H1 (cell line): ENCODE data around the gene RAB21. TPM values are rescaled to one million over a fixed set of nuclear protein-coding genes. Genes with fewer than 3 reads are reported as not detected.

Experiments used
- CTCF ChIA-PET: fragments of 300-600 bp; sonication (Branson Sonifier 250); formaldehyde crosslinking; loops from one replicate; lab custom pipeline; 2021; ENCODE audit not compliant: partially characterized antibody; lab: Charles Lee
- POLR2A ChIA-PET: fragments of 300-600 bp; sonication (Branson Sonifier 250); formaldehyde crosslinking; loops from one replicate; lab custom pipeline; 2021; ENCODE audit warnings: inconsistent platforms; ENCODE audit not compliant: partially characterized antibody; lab: Charles Lee
- DNase-seq, 2 experiments: peaks; one replicate each; pipeline versions ENCODE4 v3.0.0 to v3.0.0-alpha.2; 2010 to 2022; ENCODE audit warnings: low spot score in 2 of 2, low read depth in 1 of 2, mixed read lengths in 1 of 2
- FAIRE-seq: peaks from 2 replicates; lab custom pipeline; 2011; peaks lifted over from hg19 to GRCh38; lab: Jason Lieb, UNC
- H2AFZ ChIP-seq: 2 replicates; pipeline ENCODE4 v1.8.1; 2012; ENCODE audit warnings: low read length, inconsistent platforms
- H2AK5ac ChIP-seq: 2 replicates; pipeline ENCODE4 v1.6.1; 2013; ENCODE audit warnings: low read depth, low read length
- H2BK120ac ChIP-seq: replicated peaks from 2 replicates; pipeline ENCODE3; 2013; ENCODE audit warnings: low read depth, low read length, inconsistent platforms
- H2BK12ac ChIP-seq: 2 replicates; pipeline ENCODE4 v1.6.1; 2013; ENCODE audit warnings: low read depth, low read length
- H2BK15ac ChIP-seq: 2 replicates; pipeline ENCODE4 v1.6.1; 2013; ENCODE audit warnings: low read length
- H2BK20ac ChIP-seq: 2 replicates; pipeline ENCODE4 v1.6.1; 2013; ENCODE audit warnings: low read length
- H2BK5ac ChIP-seq: 2 replicates; pipeline ENCODE4 v1.6.1; 2013; ENCODE audit warnings: low read depth, low read length
- H3K14ac ChIP-seq: 2 replicates; pipeline ENCODE4 v1.6.1; 2013; ENCODE audit warnings: inconsistent platforms; ENCODE audit not compliant: insufficient read length
- H3K18ac ChIP-seq: 2 replicates; pipeline ENCODE4 v1.6.1; 2013; ENCODE audit warnings: low read length; ENCODE audit errors: extremely low read depth
- H3K23ac ChIP-seq: 2 replicates; pipeline ENCODE4 v1.6.1; 2013; ENCODE audit warnings: inconsistent platforms; ENCODE audit not compliant: insufficient read length
- H3K23me2 ChIP-seq: 2 replicates; pipeline ENCODE4 v1.6.1; 2013; ENCODE audit warnings: low read depth, low read length
- H3K27ac ChIP-seq: 2 replicates; pipeline ENCODE4 v1.6.1; 2011; ENCODE audit warnings: low read depth, low read length, inconsistent platforms
- H3K27me3 ChIP-seq, 4 experiments: replicated peaks in 1 of 4; 1 replicate in 1 of 4; 2 replicates in 3 of 4; pipeline versions ENCODE4 v1.6.1 to v1.8.1; 2011 to 2013; ENCODE audit warnings: low read length in 3 of 4, mild to moderate bottlenecking in 3 of 4, inconsistent platforms in 2 of 4, mixed read lengths in 2 of 4, moderate library complexity in 1 of 4; ENCODE audit not compliant: control insufficient read depth in 3 of 4, insufficient read depth in 3 of 4; ENCODE audit errors: extremely low read depth in 1 of 4
- H3K36me3 ChIP-seq, 4 experiments: 2 replicates each; pipeline versions ENCODE4 v1.6.1 to v1.8.1; 2011 to 2013; ENCODE audit warnings: mild to moderate bottlenecking in 4 of 4, low read length in 3 of 4, moderate library complexity in 2 of 4, control low read depth in 1 of 4, inconsistent platforms in 1 of 4; ENCODE audit not compliant: insufficient read depth in 4 of 4, control insufficient read depth in 2 of 4
- H3K4ac ChIP-seq: replicated peaks from 2 replicates; pipeline ENCODE3; 2013; ENCODE audit warnings: low read length, low read depth, mixed read lengths, inconsistent platforms; ENCODE audit not compliant: insufficient read length
- H3K4me1 ChIP-seq, 4 experiments: replicated peaks in 1 of 4; 1 replicate in 1 of 4; 2 replicates in 3 of 4; pipeline versions ENCODE4 v1.6.1 to v1.8.1; 2011 to 2013; ENCODE audit warnings: low read length in 3 of 4, inconsistent platforms in 2 of 4, mixed read lengths in 1 of 4; ENCODE audit not compliant: insufficient read depth in 4 of 4, control insufficient read depth in 3 of 4
- H3K4me2 ChIP-seq, 2 experiments: 2 replicates each; pipeline versions ENCODE4 v1.6.1 to v1.8.1; 2011 to 2013; ENCODE audit warnings: low read depth in 2 of 2, low read length in 2 of 2, control low read depth in 1 of 2, inconsistent platforms in 1 of 2, mild to moderate bottlenecking in 1 of 2; ENCODE audit not compliant: insufficient read depth in 1 of 2
- H3K4me3 ChIP-seq, 4 experiments: fragments of 200-600, 300-600 bp in 1 of 4; sonication (generic), shearing (Covaris generic), sonication (Bioruptor Twin) in 1 of 4; 2 replicates each; pipeline versions ENCODE4 v1.5.1 to v1.8.1; 2011 to 2016; ENCODE audit warnings: low read length in 4 of 4, low read depth in 3 of 4, control low read depth in 2 of 4, inconsistent platforms in 2 of 4, mild to moderate bottlenecking in 2 of 4, mixed read lengths in 1 of 4, moderate library complexity in 1 of 4; ENCODE audit not compliant: insufficient read depth in 2 of 4; ENCODE audit errors: extremely low read depth in 1 of 4
- H3K56ac ChIP-seq: replicated peaks from 2 replicates; pipeline ENCODE3; 2013; ENCODE audit warnings: low read depth, mild to moderate bottlenecking, mixed read lengths, low read length, inconsistent platforms; ENCODE audit not compliant: insufficient read length
- H3K79me1 ChIP-seq: 2 replicates; pipeline ENCODE4 v1.6.1; 2013; ENCODE audit warnings: low read depth, low read length, control low read depth
- H3K79me2 ChIP-seq, 2 experiments: 2 replicates each; pipeline versions ENCODE4 v1.6.1 to v1.8.1; 2012 to 2013; ENCODE audit warnings: low read length in 2 of 2, mild to moderate bottlenecking in 2 of 2, inconsistent platforms in 1 of 2; ENCODE audit not compliant: insufficient read depth in 2 of 2, control insufficient read depth in 1 of 2
- H3K9ac ChIP-seq, 4 experiments: replicated peaks in 1 of 4; 1 replicate in 1 of 4; 2 replicates in 3 of 4; pipeline versions ENCODE4 v1.6.1 to v1.8.1; 2011 to 2013; ENCODE audit warnings: low read depth in 3 of 4, low read length in 3 of 4, control low read depth in 2 of 4, mild to moderate bottlenecking in 2 of 4, moderate library complexity in 2 of 4, inconsistent platforms in 1 of 4; ENCODE audit errors: extremely low read depth in 1 of 4
- H3K9me3 ChIP-seq, 2 experiments: 2 replicates each; pipeline versions ENCODE4 v1.6.1 to v1.8.1; 2012 to 2013; ENCODE audit warnings: mild to moderate bottlenecking in 2 of 2, moderate library complexity in 2 of 2, control low read depth in 1 of 2, inconsistent platforms in 1 of 2, low read depth in 1 of 2, low read length in 1 of 2, mixed read lengths in 1 of 2; ENCODE audit not compliant: insufficient read depth in 2 of 2
- H4K20me1 ChIP-seq, 2 experiments: replicated peaks in 1 of 2; 2 replicates each; pipeline versions ENCODE3 to v1.8.1; 2011 to 2013; ENCODE audit warnings: inconsistent platforms in 2 of 2, low read length in 2 of 2, mild to moderate bottlenecking in 1 of 2; ENCODE audit not compliant: insufficient read depth in 2 of 2, control insufficient read depth in 1 of 2
- H4K5ac ChIP-seq: 2 replicates; pipeline ENCODE4 v1.6.1; 2013; ENCODE audit warnings: low read length, low read depth, mixed read lengths, inconsistent platforms; ENCODE audit not compliant: insufficient read length
- H4K8ac ChIP-seq: 2 replicates; pipeline ENCODE4 v1.8.0; 2013; ENCODE audit warnings: mild to moderate bottlenecking, moderate library complexity, low read length, inconsistent platforms; ENCODE audit not compliant: insufficient read depth; ENCODE audit errors: extremely low read depth
- H4K91ac ChIP-seq: replicated peaks from 2 replicates; pipeline ENCODE3; 2013; ENCODE audit warnings: low read length, mixed read lengths, inconsistent platforms; ENCODE audit not compliant: insufficient read length
- EP300 ChIP-seq, 2 experiments: IDR thresholded peaks; 1 replicate in 1 of 2; 2 replicates in 1 of 2; pipeline ENCODE4 v1.6.1; 2011 to 2012; ENCODE audit warnings: low read depth in 2 of 2, low read length in 2 of 2, mild to moderate bottlenecking in 2 of 2, borderline replicate concordance in 1 of 2, inconsistent platforms in 1 of 2, moderate library complexity in 1 of 2
- HDAC6 ChIP-seq: IDR thresholded peaks from one replicate; pipeline ENCODE4 v1.7.1; 2012; ENCODE audit warnings: low read depth, mild to moderate bottlenecking, inconsistent platforms, low read length, moderate library complexity
- JUN ChIP-seq: IDR thresholded peaks from 2 replicates; pipeline ENCODE4 v1.6.1; 2011; ENCODE audit warnings: low read depth, mild to moderate bottlenecking, improper control_type of control experiment, low read length
- RAD21 ChIP-seq, 2 experiments: IDR thresholded peaks in 1 of 2; conservative IDR thresholded peaks in 1 of 2; 2 replicates each; pipeline ENCODE4 v1.6.1; 2011; ENCODE audit warnings: low read depth in 2 of 2, low read length in 2 of 2, improper control_type of control experiment in 1 of 2, inconsistent platforms in 1 of 2, mild to moderate bottlenecking in 1 of 2, moderate library complexity in 1 of 2
- RXRA ChIP-seq: IDR thresholded peaks from 2 replicates; pipeline ENCODE4 v1.6.1; 2011; ENCODE audit warnings: low read depth, mild to moderate bottlenecking, low read length, moderate library complexity; ENCODE audit not compliant: insufficient read depth
- SP4 ChIP-seq: IDR thresholded peaks from 2 replicates; pipeline ENCODE4 v1.6.1; 2012; ENCODE audit warnings: low read length, inconsistent platforms
- TAF7 ChIP-seq: optimal IDR thresholded peaks from 2 replicates; pipeline ENCODE3; 2011; ENCODE audit warnings: low read depth, mild to moderate bottlenecking, inconsistent platforms, low read length, moderate library complexity, borderline replicate concordance
- TCF12 ChIP-seq: IDR thresholded peaks from 2 replicates; pipeline ENCODE4 v1.6.1; 2011; ENCODE audit warnings: low read depth, mild to moderate bottlenecking, low read length
- WGBS, 2 experiments: shearing (Covaris generic) in 1 of 2; methylation state at CpG; one replicate each; pipeline versions ENCODE4 v1.1.6 to v1.1.7; 2013 to 2015; ENCODE audit warnings: low lambda C conversion rate in 2 of 2, mixed read lengths in 2 of 2, inconsistent platforms in 1 of 2, low coverage in 1 of 2, missing lambda C conversion rate in 1 of 2; ENCODE audit not compliant: insufficient replicate concordance in 2 of 2, insufficient coverage in 1 of 2, insufficient read length in 1 of 2; ENCODE audit errors: extremely low coverage in 1 of 2, missing lambda C conversion rate in 1 of 2; 5-methylcytosine and 5-hydroxymethylcytosine counted together
- polyA plus RNA-seq, 7 experiments: library from polyadenylated mRNA; depleted of rRNA in 3 of 7; stranded (reverse) in 5 of 7; unstranded in 2 of 7; fragments of >200 nt in 5 of 7; fragments of 200-250 nt in 2 of 7; gene quantifications; 1 replicate in 5 of 7; 2 replicates in 1 of 7; 4 replicates in 1 of 7; pipeline versions ENCODE4 v1.2.1 to v1.2.3, GENCODE V29; 2011 to 2013; ENCODE audit warnings: missing spikeins in 2 of 7, mixed read lengths in 2 of 7
- total RNA-seq: library from RNA; stranded (reverse); fragmentation: NEBNext Ultra II Directional; extraction: Animal tissue kit (Norgen Biotek cat#: 25700); gene quantifications from 2 replicates; pipeline ENCODE4 v1.2.1, GENCODE V29; 2021
- TF ChIP-seq, protein P1 (sequence below), 3 experiments: IDR thresholded peaks; 1 replicate in 2 of 3; 2 replicates in 1 of 3; pipeline versions ENCODE4 v1.5.1 to v1.6.1; 2011; ENCODE audit warnings: low read length in 3 of 3, mild to moderate bottlenecking in 3 of 3, inconsistent platforms in 2 of 3, low read depth in 1 of 3, moderate library complexity in 1 of 3; ENCODE audit not compliant: insufficient read depth in 1 of 3; ENCODE audit errors: control extremely low read depth in 1 of 3
- TF ChIP-seq, protein P2 (sequence below): IDR thresholded peaks from 2 replicates; pipeline ENCODE4 v1.6.1; 2012; ENCODE audit warnings: inconsistent platforms

Gene RAB21
- total and polyA plus RNA-seq, 2 of the 8 experiments (the other 6 are each of a cell fraction or from before 2014, with no cell fraction given): 1.2 to 47.2 TPM

DNA sequence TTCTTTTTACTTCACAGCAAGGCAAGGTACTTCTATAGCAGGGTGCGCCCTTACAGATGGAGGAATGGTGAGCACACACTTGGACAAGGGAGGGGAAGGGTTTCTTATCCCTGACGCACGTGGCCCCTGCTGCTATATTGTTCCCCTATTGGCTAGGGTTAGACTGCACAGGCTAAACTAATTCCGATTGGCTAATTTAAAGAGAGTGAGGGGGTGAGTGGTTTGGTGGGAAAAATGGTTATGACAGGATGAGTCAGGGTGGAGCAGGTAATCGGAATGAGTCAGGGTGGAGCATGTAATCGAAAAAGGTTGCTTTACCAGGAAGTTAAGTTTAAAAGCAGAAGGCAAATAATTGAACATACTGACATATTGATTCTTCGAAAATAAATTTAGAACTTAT lies 23.7 kb upstream of the RAB21 start:
- ChIA-PET POLR2A (no interaction called here), CTCF (interaction anchor here (1.1 to 10.8 kb wide), 5 partner anchors 12 to 161 kb away, joined by 3 to 97 read pairs (median 5); no protein-coding TSS in a partner anchor)
- no peak overlapping the region for H3K14ac ChIP-seq

More for the DNA sequence above, 23.7 kb upstream of the RAB21 start:
- Histone ChIP-seq H2BK5ac (no peak overlapping the region), H2BK15ac (no peak overlapping the region), H3K9ac (no peak overlapping the region), H3K4me1 (no peaks in the 10 kb centered on the region; a peak in 1 of 7 replicates), H3K27me3 (no peaks in the 10 kb centered on the region), H3K79me1 (no peaks in the 10 kb centered on the region), H3K23ac (no peak overlapping the region), H3K56ac (no peak overlapping the region), H2BK12ac (no peak overlapping the region), H3K36me3 (no peaks in the 10 kb centered on the region), H2AK5ac (no peak overlapping the region), H2BK20ac (no peak overlapping the region), H3K4ac (no peak overlapping the region), H3K9me3 (no peaks in the 10 kb centered on the region), H3K18ac (no peak overlapping the region), H3K79me2 (no peaks in the 10 kb centered on the region), H4K5ac (no peak overlapping the region), H4K20me1 (no peaks in the 10 kb centered on the region), H3K4me2 (no peak overlapping the region), H3K4me3 (no peak overlapping the region), H2BK120ac (no peak overlapping the region), H3K27ac (no peak overlapping the region), H4K8ac (no peak overlapping the region), H2AFZ (no peak overlapping the region), H3K23me2 (no peaks in the 10 kb centered on the region), H4K91ac (no peak overlapping the region)
- DNase-seq: no peak
- no peak for FAIRE-seq
- no peak for TF ChIP-seq EP300 (IDR thresholded peaks at IDR 0.05; ENCODE audit: borderline replicate concordance in 1 of 2, low read depth in 2 of 2, low read length in 2 of 2)
- TF ChIP-seq, protein P1, sequence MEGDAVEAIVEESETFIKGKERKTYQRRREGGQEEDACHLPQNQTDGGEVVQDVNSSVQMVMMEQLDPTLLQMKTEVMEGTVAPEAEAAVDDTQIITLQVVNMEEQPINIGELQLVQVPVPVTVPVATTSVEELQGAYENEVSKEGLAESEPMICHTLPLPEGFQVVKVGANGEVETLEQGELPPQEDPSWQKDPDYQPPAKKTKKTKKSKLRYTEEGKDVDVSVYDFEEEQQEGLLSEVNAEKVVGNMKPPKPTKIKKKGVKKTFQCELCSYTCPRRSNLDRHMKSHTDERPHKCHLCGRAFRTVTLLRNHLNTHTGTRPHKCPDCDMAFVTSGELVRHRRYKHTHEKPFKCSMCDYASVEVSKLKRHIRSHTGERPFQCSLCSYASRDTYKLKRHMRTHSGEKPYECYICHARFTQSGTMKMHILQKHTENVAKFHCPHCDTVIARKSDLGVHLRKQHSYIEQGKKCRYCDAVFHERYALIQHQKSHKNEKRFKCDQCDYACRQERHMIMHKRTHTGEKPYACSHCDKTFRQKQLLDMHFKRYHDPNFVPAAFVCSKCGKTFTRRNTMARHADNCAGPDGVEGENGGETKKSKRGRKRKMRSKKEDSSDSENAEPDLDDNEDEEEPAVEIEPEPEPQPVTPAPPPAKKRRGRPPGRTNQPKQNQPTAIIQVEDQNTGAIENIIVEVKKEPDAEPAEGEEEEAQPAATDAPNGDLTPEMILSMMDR (IDR thresholded peaks at IDR 0.05; ENCODE audit: control extremely low read depth in 1 of 3, insufficient read depth in 1 of 3, low read depth in 1 of 3, low read length in 3 of 3): no peak
- TF ChIP-seq TCF12: no peak
- TF ChIP-seq, protein P2, sequence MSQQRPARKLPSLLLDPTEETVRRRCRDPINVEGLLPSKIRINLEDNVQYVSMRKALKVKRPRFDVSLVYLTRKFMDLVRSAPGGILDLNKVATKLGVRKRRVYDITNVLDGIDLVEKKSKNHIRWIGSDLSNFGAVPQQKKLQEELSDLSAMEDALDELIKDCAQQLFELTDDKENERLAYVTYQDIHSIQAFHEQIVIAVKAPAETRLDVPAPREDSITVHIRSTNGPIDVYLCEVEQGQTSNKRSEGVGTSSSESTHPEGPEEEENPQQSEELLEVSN: no peak
- TF ChIP-seq TAF7: no peak
- no peak for TF ChIP-seq RAD21 (IDR thresholded peaks at IDR 0.05 in 1 of 2, conservative IDR thresholded peaks at IDR 0.05 in 1 of 2; ENCODE audit: low read depth in 2 of 2, low read length in 2 of 2)
- no peak for TF ChIP-seq SP4
- no peak for TF ChIP-seq HDAC6
- TF ChIP-seq RXRA: no peak
- no peak for TF ChIP-seq JUN
- WGBS, 2 experiments: 75% methylated on average over 7 of the region's 7 CpGs; no CpG with 5 or more reads in 1 of the 2 experiments
